HepG2 (cell line): Measurements from ENCODE around the gene SEC16A. TPM values are rescaled to one million over a fixed set of nuclear protein-coding genes. Genes with fewer than 3 reads are reported as not detected.

Source experiments
- ATAC-seq: fragments of 200-7000 bp; cut with Tn5 transposase; 3 replicates; pipeline ENCODE4 v1.9.1; 2020; ENCODE audit warnings: mild to moderate bottlenecking, moderate library complexity
- BruUV-seq: library from RNA; stranded (reverse); fragments of 400-500 nt; replicated peaks from 2 replicates; lab custom pipeline; 2021; lab: Mats Ljungman, UMichigan
- CTCF ChIA-PET: fragments of 300-600 bp; formaldehyde crosslinking; extraction: SDS; loops from one replicate; lab custom pipeline; 2021; ENCODE audit warnings: low total read pairs, inconsistent platforms, low intra/inter-chr PET ratio; lab: Yijun Ruan, JAX
- POLR2A ChIA-PET: fragments of 350-600 bp; sonication (Branson Sonifier 250); formaldehyde crosslinking; loops from one replicate; lab custom pipeline; 2020; ENCODE audit warnings: antibody characterized with exemption, inconsistent platforms; lab: Yijun Ruan, JAX
- DNase-seq: peaks from one replicate; pipeline ENCODE4 v3.0.0-alpha.2; 2015; ENCODE audit warnings: low spot score
- FAIRE-seq: peaks from 3 replicates; lab custom pipeline; 2011; peaks lifted over from hg19 to GRCh38; lab: Jason Lieb, UNC
- H2AFZ ChIP-seq: one replicate; pipeline ENCODE4 v1.6.1; 2011; ENCODE audit warnings: low read length, inconsistent platforms
- H3K27ac ChIP-seq: fragments of 300-600 bp; 3 replicates; pipeline ENCODE4 v1.8.0; 2011; ENCODE audit warnings: mixed run types, mild to moderate bottlenecking, mixed read lengths, low read length, inconsistent platforms; ENCODE audit not compliant: insufficient read depth; ENCODE audit errors: extremely low read length
- H3K27me3 ChIP-seq, 2 experiments: fragments of 200-600 bp in 1 of 2; 2 replicates in 1 of 2; 3 replicates in 1 of 2; pipeline versions ENCODE4 v1.6.0 to v1.8.0; 2011; ENCODE audit warnings: low read length in 2 of 2, mild to moderate bottlenecking in 2 of 2, moderate library complexity in 2 of 2, inconsistent platforms in 1 of 2; ENCODE audit not compliant: insufficient read depth in 2 of 2, control insufficient read depth in 1 of 2
- H3K36me3 ChIP-seq, 2 experiments: fragments of 200-600 bp in 1 of 2; replicated peaks in 1 of 2; 2 replicates in 1 of 2; 3 replicates in 1 of 2; pipeline versions ENCODE4 v1.5.1 to v1.8.0; 2011; ENCODE audit warnings: low read length in 2 of 2, inconsistent platforms in 1 of 2; ENCODE audit not compliant: insufficient read depth in 2 of 2, control insufficient read depth in 1 of 2
- H3K4me1 ChIP-seq: 2 replicates; pipeline ENCODE4 v1.5.1; 2012; ENCODE audit warnings: low read length, inconsistent platforms; ENCODE audit not compliant: insufficient read depth
- H3K4me2 ChIP-seq: 2 replicates; pipeline ENCODE4 v1.6.0; 2011; ENCODE audit warnings: low read depth, low read length, inconsistent platforms
- H3K4me3 ChIP-seq, 3 experiments: fragments of 200-600 bp in 1 of 3; sonication (generic), shearing (Covaris generic) in 1 of 3; replicated peaks in 1 of 3; 2 replicates each; pipeline ENCODE4 v1.5.1; 2011 to 2016; ENCODE audit warnings: low read length in 3 of 3, inconsistent platforms in 2 of 3, low read depth in 2 of 3, mild to moderate bottlenecking in 2 of 3, control low read depth in 1 of 3, mixed read lengths in 1 of 3; ENCODE audit not compliant: insufficient read depth in 1 of 3
- H3K79me2 ChIP-seq: one replicate; pipeline ENCODE4 v1.6.1; 2011; ENCODE audit warnings: low read length, inconsistent platforms; ENCODE audit not compliant: insufficient read depth
- H3K9ac ChIP-seq: 2 replicates; pipeline ENCODE4 v1.6.0; 2011; ENCODE audit warnings: mild to moderate bottlenecking, low read depth, low read length, inconsistent platforms; ENCODE audit not compliant: insufficient read depth
- H3K9me3 ChIP-seq: 2 replicates; pipeline ENCODE4 v1.5.1; 2012; ENCODE audit warnings: mild to moderate bottlenecking, low read length
- H4K20me1 ChIP-seq: 2 replicates; pipeline ENCODE4 v1.6.0; 2011; ENCODE audit warnings: inconsistent platforms, mild to moderate bottlenecking, low read length, moderate library complexity; ENCODE audit not compliant: insufficient read depth
- BCL6 ChIP-seq: IDR thresholded peaks from 2 replicates; pipeline ENCODE4 v1.6.1; 2016; ENCODE audit warnings: missing genetic modification reagents, missing compliant biosample characterization
- KLF11 ChIP-seq: IDR thresholded peaks from 2 replicates; pipeline ENCODE4 v1.6.1; 2016; ENCODE audit warnings: missing compliant biosample characterization
- POLR2A ChIP-seq, 2 experiments: IDR thresholded peaks; 2 replicates each; pipeline ENCODE4 v1.6.1; 2011; ENCODE audit warnings: low read depth in 2 of 2, low read length in 2 of 2, mild to moderate bottlenecking in 1 of 2, moderate library complexity in 1 of 2; ENCODE audit not compliant: insufficient read depth in 1 of 2
- RBFOX2 ChIP-seq: fragments of 200-400 bp; formaldehyde crosslinking; IDR thresholded peaks from 2 replicates; pipeline ENCODE4 v1.6.1; 2017; ENCODE audit warnings: low read depth, mild to moderate bottlenecking, low read length
- SMYD3 ChIP-seq: sonication (generic); formaldehyde crosslinking; IDR thresholded peaks from 2 replicates; pipeline ENCODE4 v1.8.1; 2023; ENCODE audit warnings: mild to moderate bottlenecking, missing genetic modification reagents
- ZHX2 ChIP-seq, 2 experiments: sonication (generic) in 1 of 2; formaldehyde crosslinking in 1 of 2; IDR thresholded peaks; 2 replicates each; pipeline versions ENCODE4 v1.6.1 to v1.9.0; 2014 to 2022; ENCODE audit warnings: antibody characterized with exemption in 1 of 2, borderline replicate concordance in 1 of 2, inconsistent platforms in 1 of 2, low read depth in 1 of 2, missing genetic modification reagents in 1 of 2
- ZNF3 ChIP-seq: IDR thresholded peaks from 2 replicates; pipeline ENCODE4 v1.7.0; 2017; ENCODE audit warnings: inconsistent platforms
- ZNF746 ChIP-seq: sonication (generic); formaldehyde crosslinking; IDR thresholded peaks from 2 replicates; pipeline ENCODE4 v1.8.0; 2022; ENCODE audit warnings: mild to moderate bottlenecking, missing genetic modification reagents
- WGBS: methylation state at CpG from one replicate; pipeline ENCODE4 v1.1.6; 2017; ENCODE audit warnings: low lambda C conversion rate; 5-methylcytosine and 5-hydroxymethylcytosine counted together
- in situ Hi-C: cut with HindIII; loops from 2 replicates; pipeline ENCODE4 v1.10.0; 2017; ENCODE audit warnings: low pct_unique_long_range_greater_than_20kb; ENCODE audit not compliant: extremely low pct_ligation_motif_present
- intact Hi-C: fragments of 100-400 bp; cut with micrococcal nuclease; formaldehyde crosslinking; loops from one replicate; pipeline ENCODE4 v1.10.0; 2022; ENCODE audit not compliant: unreplicated experiment
- polyA plus RNA-seq, 8 experiments: library from polyadenylated mRNA; depleted of rRNA in 3 of 8; stranded (reverse) in 7 of 8; unstranded in 1 of 8; fragments of >200 nt; fragmentation: Illumina TruSeq in 4 of 8; extraction: Trizol in 4 of 8; gene quantifications; 2 replicates each; pipeline versions ENCODE4 v1.2.1 to v1.2.3, GENCODE V29; 2011 to 2016; ENCODE audit warnings: low read depth in 4 of 8, missing spikeins in 1 of 8, mixed read lengths in 1 of 8; ENCODE audit not compliant: insufficient read depth in 1 of 8
- total RNA-seq, 5 experiments: library from RNA; depleted of rRNA; stranded (reverse); fragments of >200 nt; fragmentation: Illumina TruSeq; extraction: Trizol; gene quantifications; 2 replicates each; pipeline ENCODE4 v1.2.3, GENCODE V29; 2016; ENCODE audit warnings: low read depth in 1 of 5

The SEC16A gene
- total and polyA plus RNA-seq, 2 of the 13 experiments (the other 11 are each of a cell fraction or from before 2014, with no cell fraction given), result 15.9 to 18.9 TPM

GRCh38 chr9:136395345-136396218, 87.3 kb downstream of the SEC16A start:
- TF ChIP-seq RBFOX2 (0 out of 2 replicates have a peak, but pooled peaks have one; percentile 18), ZNF746 (no peak)
- ATAC-seq, result no peak
- H3K9me3 ChIP-seq, result no peaks in the 10 kb centered on the region
- no peak overlapping the region for H2AFZ ChIP-seq
- peaks cover 25 to 57% of the 10 kb centered on the region in 2 experiments; a peak in 4 of 5 replicates for H3K36me3 ChIP-seq
- in situ Hi-C loops (no loop called here), intact Hi-C loops (no loop called here)
- ChIA-PET POLR2A (no interaction called here), CTCF (no interaction called here)
- peaks cover 16% of the 10 kb centered on the region for H3K4me1 ChIP-seq
- H4K20me1 ChIP-seq, result 0 out of 2 replicates have a peak, but pooled peaks cover 2% of the 10 kb centered on the region
- WGBS, result 90% methylated on average over 21 of the region's 26 CpGs
- no peaks in the 10 kb centered on the region for H3K27me3 ChIP-seq
- no TSS peak for BruUV-seq
- no peak overlapping the region for H3K4me2 ChIP-seq
- no peak for FAIRE-seq
- no peak overlapping the region for H3K4me3 ChIP-seq
- peaks cover 21% of the 10 kb centered on the region for H3K79me2 ChIP-seq
- H3K9ac ChIP-seq, result no peak overlapping the region
- no peak overlapping the region for H3K27ac ChIP-seq
- DNase-seq, result no peak

DNA sequence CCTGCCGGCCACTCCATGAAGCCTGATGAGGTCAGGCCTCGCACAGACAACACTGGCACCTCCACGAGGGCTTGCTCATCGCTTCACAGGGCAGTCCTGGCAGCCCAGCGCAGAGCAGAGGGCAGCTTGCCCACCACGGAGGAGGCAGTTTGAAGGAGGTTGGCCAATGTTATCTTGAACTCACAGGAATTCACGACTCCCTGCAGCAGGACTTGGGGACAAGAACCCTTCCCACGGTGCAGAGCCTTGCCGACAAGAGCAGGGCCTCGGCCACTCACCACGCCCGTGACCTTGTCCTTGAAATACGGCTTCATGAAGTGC, 87.9 kb downstream of the SEC16A start:
- Histone ChIP-seq H3K27me3 (no peaks in the 10 kb centered on the region), H3K9ac (no peak overlapping the region), H3K9me3 (no peaks in the 10 kb centered on the region), H4K20me1 (0 out of 2 replicates have a peak, but pooled peaks cover 2% of the 10 kb centered on the region), H3K4me3 (no peak overlapping the region), H3K4me2 (no peak overlapping the region), H3K27ac (no peak overlapping the region), H3K4me1 (peaks cover 12% of the 10 kb centered on the region), H3K36me3 (peaks cover 26 to 58% of the 10 kb centered on the region in 2 experiments; a peak in 4 of 5 replicates), H3K79me2 (peaks cover 21% of the 10 kb centered on the region), H2AFZ (no peak overlapping the region)
- no CpG with 5 or more reads among the region's 13 CpGs for WGBS
- BruUV-seq, result no TSS peak
- ChIA-PET POLR2A (no interaction called here), CTCF (no interaction called here)
- DNase-seq, result no peak
- no peak for ATAC-seq
- no peak for FAIRE-seq
- in situ Hi-C loops (no loop called here), intact Hi-C loops (no loop called here)
- no peak for TF ChIP-seq BCL6 (CRISPR knock-in tag)
- no peak for TF ChIP-seq SMYD3 (CRISPR knock-in tag)
- TF ChIP-seq ZHX2 (IDR thresholded peaks at IDR 0.05; ENCODE audit: low read depth), result no peak
- TF ChIP-seq ZHX2 (CRISPR knock-in tag; IDR thresholded peaks at IDR 0.05; ENCODE audit: borderline replicate concordance), result no peak
- no peak for TF ChIP-seq ZNF3 (CRISPR knock-in tag)
- TF ChIP-seq KLF11, result no peak
- TF ChIP-seq POLR2A (IDR thresholded peaks at IDR 0.05; ENCODE audit: insufficient read depth in 1 of 2, low read depth in 2 of 2, low read length in 2 of 2), result no peak
